OCI-LY7 (cell line): Measurements from ENCODE around the gene ADAM12. TPM values are rescaled to one million over a fixed set of nuclear protein-coding genes. Genes with fewer than 3 reads are reported as not detected.
"Not testable (repeated sequence)": the region's sequence is repeated elsewhere in the genome, so short reads cannot be mapped to it uniquely, and the experiment has no call there.

ENCODE experiments used
- BruUV-seq: library from RNA; stranded (reverse); fragments of 400-500 nt; replicated peaks from 2 replicates; lab custom pipeline; 2021; lab: Mats Ljungman, UMichigan
- CTCF ChIA-PET: fragments of 300-600 bp; sonication (Branson Sonifier 250); formaldehyde crosslinking; loops from one replicate; lab custom pipeline; 2022; ENCODE audit warnings: antibody characterized with exemption; ENCODE audit not compliant: unreplicated experiment; lab: Charles Lee
- POLR2A ChIA-PET: fragments of 300-600 bp; sonication (Branson Sonifier 250); formaldehyde crosslinking; loops from one replicate; lab custom pipeline; 2022; ENCODE audit warnings: antibody characterized with exemption; lab: Charles Lee
- DNase-seq: peaks from one replicate; pipeline ENCODE4 v3.0.0-alpha.2; 2015; ENCODE audit warnings: low spot score
- H2AFZ ChIP-seq: fragments of 200-600 bp; sonication (generic), shearing (Covaris generic); 2 replicates; pipeline ENCODE4 v1.6.1; 2014; ENCODE audit warnings: mild to moderate bottlenecking, antibody characterized with exemption, low read length, moderate library complexity
- H3K27ac ChIP-seq: fragments of 200-600 bp; sonication (generic); 2 replicates; pipeline ENCODE4 v1.5.1; 2014; ENCODE audit warnings: mixed run types, low read depth, mild to moderate bottlenecking, moderate library complexity, low read length, inconsistent platforms; ENCODE audit not compliant: poor library complexity, severe bottlenecking
- H3K36me3 ChIP-seq: fragments of 200-600 bp; sonication (generic); 2 replicates; pipeline ENCODE4 v1.6.1; 2014; ENCODE audit warnings: mild to moderate bottlenecking, antibody characterized with exemption, low read length, moderate library complexity, mixed read lengths; ENCODE audit not compliant: insufficient read depth
- H3K4me1 ChIP-seq: fragments of 200-600 bp; sonication (generic); 2 replicates; pipeline ENCODE4 v1.5.1; 2014; ENCODE audit warnings: mild to moderate bottlenecking, low read length; ENCODE audit not compliant: insufficient read depth, poor library complexity, severe bottlenecking
- H3K4me2 ChIP-seq: fragments of 200-600 bp; sonication (generic); 2 replicates; pipeline ENCODE4 v1.6.1; 2014; ENCODE audit warnings: mild to moderate bottlenecking, low read length
- H3K4me3 ChIP-seq: fragments of 200-600 bp; sonication (generic); 2 replicates; pipeline ENCODE4 v1.5.1; 2014; ENCODE audit warnings: mild to moderate bottlenecking, low read depth, low read length; ENCODE audit not compliant: poor library complexity, severe bottlenecking
- H3K79me2 ChIP-seq: fragments of 200-600 bp; sonication (generic); 2 replicates; pipeline ENCODE4 v1.6.1; 2016; ENCODE audit warnings: low read depth, mild to moderate bottlenecking, low read length, moderate library complexity, mixed read lengths; ENCODE audit not compliant: insufficient read depth
- H3K9me2 ChIP-seq: fragments of 200-600 bp; sonication (generic); 2 replicates; pipeline ENCODE4 v1.6.1; 2016; ENCODE audit warnings: mild to moderate bottlenecking, low read length, mixed read lengths; ENCODE audit not compliant: insufficient read depth
- H3K9me3 ChIP-seq: fragments of 200-600 bp; sonication (generic); 2 replicates; pipeline ENCODE4 v1.6.1; 2014; ENCODE audit warnings: mild to moderate bottlenecking, mixed run types, low read length, mixed read lengths
- H4K20me1 ChIP-seq: fragments of 200-600 bp; sonication (generic); 2 replicates; pipeline ENCODE4 v1.6.1; 2014; ENCODE audit warnings: mild to moderate bottlenecking, antibody characterized with exemption, low read length, moderate library complexity, mixed read lengths; ENCODE audit not compliant: insufficient read depth
- EZH2phosphoT487 ChIP-seq: fragments of 200-600 bp; sonication (generic); IDR thresholded peaks from 2 replicates; pipeline ENCODE4 v1.6.1; 2018; ENCODE audit warnings: low read depth, borderline replicate concordance, mild to moderate bottlenecking, mixed run types, antibody characterized with exemption, low read length, moderate library complexity, mixed read lengths
- intact Hi-C: fragments of 100-400 bp; cut with micrococcal nuclease; formaldehyde crosslinking; loops from one replicate; pipeline ENCODE4 v1.10.0; 2022; ENCODE audit not compliant: unreplicated experiment
- small RNA-seq: library from RNA; depleted of rRNA; stranded (forward); fragments of <200 nt; gene quantifications from one replicate; pipeline ENCODE3, GENCODE V24; 2014
- total RNA-seq, 2 experiments: library from RNA; depleted of rRNA in 1 of 2; stranded (reverse); fragments of >200 nt in 1 of 2; shearing (Covaris generic) in 1 of 2; gene quantifications; 2 replicates each; pipeline ENCODE4 v1.2.3, GENCODE V29; 2014 to 2022
- TF ChIP-seq, protein P1 (sequence below): fragments of 200-600 bp; sonication (generic); conservative IDR thresholded peaks from 2 replicates; pipeline ENCODE4 v1.5.1; 2014; ENCODE audit warnings: mild to moderate bottlenecking, antibody characterized with exemption, low read length, moderate library complexity, mixed read lengths

The ADAM12 gene
- total RNA-seq, 2 experiments from 2014 or later: 0.06 TPM; not detected in 1

- intact Hi-C loops: not testable (repeated sequence)
- POLR2A ChIA-PET: interaction anchor here (0.6 kb wide), 1 partner anchor 65 kb away, joined by 3 read pairs; no protein-coding TSS in a partner anchor
Measured at GRCh38 chr10:125970077-125970630, 418.1 kb downstream of the ADAM12 start.

DNA sequence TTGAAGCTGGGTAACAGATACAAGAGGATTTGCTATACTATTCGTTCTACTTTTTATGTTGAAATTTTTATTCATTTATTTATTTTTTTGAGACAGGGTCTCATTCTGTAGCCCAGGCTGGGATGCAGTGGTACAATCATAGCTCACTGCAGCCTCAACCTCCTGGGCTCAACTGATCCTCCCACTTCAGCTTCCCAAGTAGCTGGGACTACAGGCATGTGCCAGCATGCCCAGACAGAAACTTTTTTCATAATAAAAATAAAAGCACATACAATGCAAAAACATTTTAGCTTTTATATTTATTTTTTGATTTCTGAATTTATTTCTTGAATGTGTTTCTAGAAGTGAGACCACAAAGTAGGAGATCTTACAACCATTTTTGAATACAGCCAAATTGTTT is 420.7 kb downstream of the ADAM12 start:
- H3K9me2 ChIP-seq: no peaks in the 10 kb centered on the region
- no peaks in the 10 kb centered on the region for H3K79me2 ChIP-seq
- H3K9me3 ChIP-seq: no peaks in the 10 kb centered on the region
- intact Hi-C loops: no loop called here
- H3K4me1 ChIP-seq: no peaks in the 10 kb centered on the region
- CTCF ChIA-PET: no interaction called here
- BruUV-seq: no TSS peak
- POLR2A ChIA-PET: no interaction called here
- H3K4me3 ChIP-seq: no peak overlapping the region
- TF ChIP-seq EZH2phosphoT487: no peak
- TF ChIP-seq, protein P1, sequence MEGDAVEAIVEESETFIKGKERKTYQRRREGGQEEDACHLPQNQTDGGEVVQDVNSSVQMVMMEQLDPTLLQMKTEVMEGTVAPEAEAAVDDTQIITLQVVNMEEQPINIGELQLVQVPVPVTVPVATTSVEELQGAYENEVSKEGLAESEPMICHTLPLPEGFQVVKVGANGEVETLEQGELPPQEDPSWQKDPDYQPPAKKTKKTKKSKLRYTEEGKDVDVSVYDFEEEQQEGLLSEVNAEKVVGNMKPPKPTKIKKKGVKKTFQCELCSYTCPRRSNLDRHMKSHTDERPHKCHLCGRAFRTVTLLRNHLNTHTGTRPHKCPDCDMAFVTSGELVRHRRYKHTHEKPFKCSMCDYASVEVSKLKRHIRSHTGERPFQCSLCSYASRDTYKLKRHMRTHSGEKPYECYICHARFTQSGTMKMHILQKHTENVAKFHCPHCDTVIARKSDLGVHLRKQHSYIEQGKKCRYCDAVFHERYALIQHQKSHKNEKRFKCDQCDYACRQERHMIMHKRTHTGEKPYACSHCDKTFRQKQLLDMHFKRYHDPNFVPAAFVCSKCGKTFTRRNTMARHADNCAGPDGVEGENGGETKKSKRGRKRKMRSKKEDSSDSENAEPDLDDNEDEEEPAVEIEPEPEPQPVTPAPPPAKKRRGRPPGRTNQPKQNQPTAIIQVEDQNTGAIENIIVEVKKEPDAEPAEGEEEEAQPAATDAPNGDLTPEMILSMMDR: no peak
- no peaks in the 10 kb centered on the region for H4K20me1 ChIP-seq
- no peak overlapping the region for H2AFZ ChIP-seq
- H3K4me2 ChIP-seq: no peak overlapping the region
- no peak for DNase-seq
- H3K36me3 ChIP-seq: no peaks in the 10 kb centered on the region
- no peak overlapping the region for H3K27ac ChIP-seq

More at GRCh38 chr10:125970077-125970630, 418.1 kb downstream of the ADAM12 start:
- H3K79me2 ChIP-seq, H3K36me3 ChIP-seq, CTCF ChIA-PET, BruUV-seq, H4K20me1 ChIP-seq, H3K27ac ChIP-seq, H3K4me2 ChIP-seq, H3K4me3 ChIP-seq, H2AFZ ChIP-seq, DNase-seq, H3K9me3 ChIP-seq, H3K9me2 ChIP-seq, H3K4me1 ChIP-seq: not testable (repeated sequence)

DNA sequence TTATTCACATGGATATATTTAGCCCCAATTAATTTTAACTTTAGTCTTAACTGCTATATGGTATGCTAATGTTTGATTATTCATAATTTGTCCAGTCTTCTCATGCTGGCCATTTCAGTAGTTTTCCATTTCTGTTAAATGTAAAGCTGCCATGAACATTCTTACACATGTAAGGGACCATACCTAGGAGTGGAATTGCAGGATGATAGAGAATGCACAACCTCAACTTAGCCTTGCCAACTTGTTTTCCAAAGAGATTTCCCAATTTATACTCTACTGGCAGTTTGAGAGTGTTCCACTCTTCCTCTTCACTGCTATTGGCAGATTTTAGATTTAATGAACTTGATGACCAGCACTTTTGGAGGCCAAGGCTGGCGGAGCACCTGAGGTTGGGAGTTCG is 423.7 kb downstream of the ADAM12 start:
- no peaks in the 10 kb centered on the region for H3K9me2 ChIP-seq
- CTCF ChIA-PET: no interaction called here
- no peaks in the 10 kb centered on the region for H3K36me3 ChIP-seq
- intact Hi-C loops: no loop called here
- no peak overlapping the region for H3K4me2 ChIP-seq
- H3K79me2 ChIP-seq: no peaks in the 10 kb centered on the region
- H2AFZ ChIP-seq: no peak overlapping the region
- no peaks in the 10 kb centered on the region for H4K20me1 ChIP-seq
- no peaks in the 10 kb centered on the region for H3K9me3 ChIP-seq
- H3K4me1 ChIP-seq: no peaks in the 10 kb centered on the region
- POLR2A ChIA-PET: interaction anchor here (0.7 kb wide), 1 partner anchor 251 kb away, joined by 3 read pairs; no protein-coding TSS in a partner anchor
- no peak for TF ChIP-seq EZH2phosphoT487
- TF ChIP-seq, protein P1: no peak
- no TSS peak for BruUV-seq
- H3K27ac ChIP-seq: no peak overlapping the region
- no peak overlapping the region for H3K4me3 ChIP-seq
- no peak for DNase-seq

Small RNA genes lying within 50 kb of the gene (small RNA-seq; reads per million reads assigned to genes)
- gene RNA5SP328: not detected
